Activated T-helper 1 cell treated with anti-CD3 and anti-CD28 coated beads, Interleukin-12 subunit alpha, Interleukin-12 subunit beta, Interleukin-2, Interleukin-4 antibody, amounts not matched to agents 30 ng/mL and 10 ng/mL and 1 ng/mL, durations not matched to agents 14 hours and 24 hours and 36 hours (primary cell): ENCODE results near the gene XRN1. TPM values are rescaled to one million over a fixed set of nuclear protein-coding genes. Genes with fewer than 3 reads are reported as not detected.

Source experiments
- DNase-seq: peaks from one replicate; pipeline ENCODE4 v3.0.0; 2021; ENCODE audit warnings: low spot score
- H3K27ac Mint-ChIP-seq: one replicate; pipeline ENCODE4 v1.8.0; 2021; ENCODE audit warnings: mild to moderate bottlenecking, mixed read lengths
- H3K27me3 Mint-ChIP-seq: one replicate; pipeline ENCODE4 v1.8.0; 2022; ENCODE audit warnings: mild to moderate bottlenecking, moderate library complexity, mixed read lengths; ENCODE audit not compliant: insufficient read depth
- H3K36me3 Mint-ChIP-seq: one replicate; pipeline ENCODE4 v1.8.0; 2021; ENCODE audit warnings: low read depth, mixed read lengths
- H3K4me1 Mint-ChIP-seq: one replicate; pipeline ENCODE4 v1.8.0; 2021; ENCODE audit warnings: low read depth, mixed read lengths
- H3K4me3 Mint-ChIP-seq: one replicate; pipeline ENCODE4 v1.8.0; 2021; ENCODE audit warnings: mild to moderate bottlenecking, moderate library complexity, mixed read lengths
- H3K9me3 Mint-ChIP-seq: one replicate; pipeline ENCODE4 v1.8.0; 2021; ENCODE audit warnings: mixed read lengths
- intact Hi-C: fragments of 100-400 bp; cut with micrococcal nuclease; formaldehyde crosslinking; loops from one replicate; pipeline ENCODE4 v1.15.1; 2024
- total RNA-seq: library from RNA; stranded (reverse); gene quantifications from 2 replicates; pipeline ENCODE4 v1.2.3, GENCODE V29; 2022

Gene XRN1
- total RNA-seq, 1 donor from 2014 or later = 52.7 TPM

GRCh38 chr3:142268426-142268825 lies 179.4 kb downstream of the XRN1 start:
- intact Hi-C loops = no loop called here
- Mint-ChIP-seq H3K36me3 (no peaks in the 10 kb centered on the region), H3K27me3 (no peaks in the 10 kb centered on the region), H3K9me3 (peaks cover 8% of the 10 kb centered on the region), H3K4me1 (peaks cover 15% of the 10 kb centered on the region), H3K27ac (no peak overlapping the region), H3K4me3 (no peak overlapping the region)
- DNase-seq = no peak

GRCh38 chr3:142267269-142267668 lies 180.6 kb downstream of the XRN1 start:
- DNase-seq = no peak
- H3K9me3 Mint-ChIP-seq = peaks cover 8% of the 10 kb centered on the region
- intact Hi-C loops = no loop called here
- no peak overlapping the region for H3K27ac Mint-ChIP-seq
- H3K4me1 Mint-ChIP-seq = peaks cover 15% of the 10 kb centered on the region
- no peak overlapping the region for H3K4me3 Mint-ChIP-seq
- H3K36me3 Mint-ChIP-seq = no peaks in the 10 kb centered on the region
- no peaks in the 10 kb centered on the region for H3K27me3 Mint-ChIP-seq

- Mint-ChIP-seq H3K36me3 (no peaks in the 10 kb centered on the region), H3K9me3 (peaks cover 4% of the 10 kb centered on the region), H3K4me1 (no peaks in the 10 kb centered on the region), H3K27me3 (peaks cover 2% of the 10 kb centered on the region), H3K4me3 (no peak overlapping the region), H3K27ac (no peak overlapping the region)
- DNase-seq = no peak
- intact Hi-C loops = no loop called here
Observed at GRCh38 chr3:142263112-142263511, 184.7 kb downstream of the XRN1 start.

- no peak overlapping the region for H3K27ac Mint-ChIP-seq
- H3K9me3 Mint-ChIP-seq = peaks cover 13% of the 10 kb centered on the region
- H3K4me1 Mint-ChIP-seq = no peaks in the 10 kb centered on the region
- no peak overlapping the region for H3K4me3 Mint-ChIP-seq
- no peaks in the 10 kb centered on the region for H3K36me3 Mint-ChIP-seq
- DNase-seq = no peak
- intact Hi-C loops = no loop called here
- peaks cover 9% of the 10 kb centered on the region for H3K27me3 Mint-ChIP-seq
Observed at GRCh38 chr3:142259359-142259758, 188.5 kb downstream of the XRN1 start.

- Mint-ChIP-seq H3K27me3 (peaks cover 14% of the 10 kb centered on the region), H3K27ac (no peak overlapping the region), H3K9me3 (peaks cover 30% of the 10 kb centered on the region), H3K4me1 (no peaks in the 10 kb centered on the region), H3K36me3 (no peaks in the 10 kb centered on the region), H3K4me3 (no peak overlapping the region)
- intact Hi-C loops = no loop called here
- no peak for DNase-seq
Observed at GRCh38 chr3:142256712-142257333, 191.0 kb downstream of the XRN1 start.

Other genes starting within 250 kb of the XRN1 start
- 16.8 and 17.2 TPM in 2 replicates for gene GK5, start 222.5 kb downstream of the XRN1 start, total RNA-seq
- 27.0 and 35.5 TPM in 2 replicates for gene ATR, start 130.7 kb upstream of the XRN1 start, total RNA-seq
- 4.4 and 4.8 TPM in 2 replicates for gene PLS1, start 148.4 kb upstream of the XRN1 start, total RNA-seq